B cell (primary cell): ENCODE measurements around the gene TTC28. TPM values are rescaled to one million over a fixed set of nuclear protein-coding genes. Genes with fewer than 3 reads are reported as not detected.

ENCODE experiments used
- ATAC-seq: fragments of 200-7000 bp; cut with Tn5 transposase; one replicate; pipeline ENCODE4 v1.10.0; 2021; ENCODE audit warnings: low read depth, mild to moderate bottlenecking, moderate number of reproducible peaks, moderate library complexity
- CTCF ChIA-PET: fragments of 350-600 bp; sonication (Branson Sonifier 250); formaldehyde crosslinking; loops from one replicate; lab custom pipeline; 2021; ENCODE audit warnings: antibody characterized with exemption, inconsistent platforms; lab: Charles Lee
- POLR2A ChIA-PET: fragments of 350-600 bp; sonication (Branson Sonifier 250); formaldehyde crosslinking; loops from one replicate; lab custom pipeline; 2021; ENCODE audit warnings: antibody characterized with exemption; lab: Charles Lee
- DNase-seq: peaks from one replicate; pipeline ENCODE4 v3.0.0; 2013
- H2AFZ ChIP-seq: 2 replicates; pipeline ENCODE4 v1.6.1; 2012; ENCODE audit warnings: mild to moderate bottlenecking, low read depth, low read length; ENCODE audit not compliant: insufficient read depth, poor library complexity, severe bottlenecking
- H3K27ac ChIP-seq, 2 donors: 1 replicate in 1 of 2; 2 replicates in 1 of 2; pipeline ENCODE4 v1.5.1; 2012 to 2013; ENCODE audit warnings: low read length in 2 of 2, mild to moderate bottlenecking in 2 of 2, moderate library complexity in 1 of 2
- H3K27me3 ChIP-seq, 4 experiments: fragments of 200-600 bp in 1 of 4; sonication (generic) in 1 of 4; replicated peaks in 1 of 4; 1 replicate in 2 of 4; 2 replicates in 2 of 4; pipeline versions ENCODE4 v1.6.1 to v1.7.0; 2013 to 2016; ENCODE audit warnings: low read length in 3 of 4, mild to moderate bottlenecking in 2 of 4, mixed read lengths in 1 of 4, moderate library complexity in 1 of 4; ENCODE audit not compliant: insufficient read depth in 4 of 4, control insufficient read depth in 3 of 4; ENCODE audit errors: control extremely low read depth in 1 of 4
- H3K36me3 ChIP-seq, 2 experiments: replicated peaks in 1 of 2; 1 replicate in 1 of 2; 2 replicates in 1 of 2; pipeline versions ENCODE4 v1.6.1 to v1.7.1; 2013; ENCODE audit warnings: low read length in 1 of 2; ENCODE audit not compliant: insufficient read depth in 2 of 2, control insufficient read depth in 1 of 2; ENCODE audit errors: control extremely low read depth in 1 of 2, extremely low read depth in 1 of 2
- H3K4me1 ChIP-seq, 2 donors: fragments of 200-600 bp in 1 of 2; sonication (generic) in 1 of 2; 1 replicate in 1 of 2; 2 replicates in 1 of 2; pipeline versions ENCODE4 v1.5.1 to v1.6.1; 2013 to 2017; ENCODE audit warnings: low read length in 2 of 2; ENCODE audit not compliant: control insufficient read depth in 2 of 2, insufficient read depth in 2 of 2
- H3K4me2 ChIP-seq: replicated peaks from 2 replicates; pipeline ENCODE3; 2012; ENCODE audit warnings: mild to moderate bottlenecking, low read depth, low read length; ENCODE audit not compliant: poor library complexity, severe bottlenecking
- H3K4me3 ChIP-seq, 5 experiments: fragments of 200-600 bp in 1 of 5; sonication (generic) in 1 of 5; 1 replicate in 3 of 5; 2 replicates in 2 of 5; pipeline versions ENCODE4 v1.5.1 to v1.7.0; 2011 to 2016; ENCODE audit warnings: low read length in 4 of 5, mild to moderate bottlenecking in 4 of 5, low read depth in 2 of 5, control low read depth in 1 of 5, moderate library complexity in 1 of 5; ENCODE audit not compliant: insufficient read depth in 1 of 5; ENCODE audit errors: control extremely low read depth in 1 of 5, extremely low read depth in 1 of 5
- H3K79me2 ChIP-seq: fragments of 200-600 bp; sonication (generic); one replicate; pipeline ENCODE4 v1.6.0; 2016; ENCODE audit warnings: low read length; ENCODE audit not compliant: control insufficient read depth, insufficient read depth
- H3K9ac ChIP-seq: fragments of 200-600 bp; sonication (generic); 2 replicates; pipeline ENCODE4 v1.6.1; 2017; ENCODE audit warnings: mild to moderate bottlenecking, low read length, moderate library complexity
- H3K9me3 ChIP-seq, 3 donors: one replicate each; pipeline versions ENCODE4 v1.6.1 to v1.7.1; 2013; ENCODE audit warnings: low read length in 2 of 3; ENCODE audit not compliant: control insufficient read depth in 2 of 3, insufficient read depth in 1 of 3; ENCODE audit errors: control extremely low read depth in 1 of 3
- H4K20me1 ChIP-seq: 2 replicates; pipeline ENCODE4 v1.6.0; 2012; ENCODE audit warnings: mild to moderate bottlenecking, low read length; ENCODE audit not compliant: insufficient read depth, control insufficient read depth, poor library complexity, severe bottlenecking
- H3K27ac Mint-ChIP-seq: one replicate; pipeline ENCODE4 v1.8.0; 2021; ENCODE audit warnings: mixed read lengths
- H3K27me3 Mint-ChIP-seq: one replicate; pipeline ENCODE4 v1.8.0; 2021; ENCODE audit warnings: mixed read lengths
- H3K4me1 Mint-ChIP-seq: one replicate; pipeline ENCODE4 v1.8.0; 2021; ENCODE audit warnings: mixed read lengths
- H3K4me3 Mint-ChIP-seq: one replicate; pipeline ENCODE4 v1.8.0; 2021; ENCODE audit warnings: mixed read lengths
- H3K9me3 Mint-ChIP-seq: one replicate; pipeline ENCODE4 v1.8.0; 2022; ENCODE audit warnings: mixed read lengths; ENCODE audit not compliant: insufficient read depth
- EZH2 ChIP-seq: IDR thresholded peaks from 2 replicates; pipeline ENCODE4 v1.6.1; 2012; ENCODE audit warnings: borderline replicate concordance, low read depth, mild to moderate bottlenecking, moderate library complexity, low read length; ENCODE audit not compliant: insufficient read depth, poor library complexity, severe bottlenecking
- WGBS: methylation state at CpG from one replicate; pipeline ENCODE4 v1.1.5; 2013; ENCODE audit warnings: missing lambda C conversion rate; ENCODE audit not compliant: insufficient coverage; 5-methylcytosine and 5-hydroxymethylcytosine counted together
- intact Hi-C: fragments of 100-400 bp; cut with micrococcal nuclease; formaldehyde crosslinking; loops from one replicate; pipeline ENCODE4 v1.10.0; 2022
- polyA plus RNA-seq: library from polyadenylated mRNA; depleted of rRNA; stranded (reverse); fragments of >200 nt; gene quantifications from 2 replicates; pipeline ENCODE4 v1.2.3, GENCODE V29; 2012
- total RNA-seq, 2 donors: library from RNA; stranded (reverse); fragments of 120-200 nt in 1 of 2; gene quantifications; 1 replicate in 1 of 2; 2 replicates in 1 of 2; pipeline versions ENCODE4 v1.2.3 to v1.2.4, GENCODE V29; 2013 to 2022
- TF ChIP-seq, protein P1 (sequence below): fragments of 200-600 bp; IDR thresholded peaks from one replicate; pipeline ENCODE4 v1.8.0; 2022; ENCODE audit warnings: antibody characterized with exemption, mild to moderate bottlenecking

Gene TTC28
- total and polyA plus RNA-seq, 2 donors (not counting 1 experiment from before 2014, with no cell fraction given), result 4.5 to 7.3 TPM

DNA sequence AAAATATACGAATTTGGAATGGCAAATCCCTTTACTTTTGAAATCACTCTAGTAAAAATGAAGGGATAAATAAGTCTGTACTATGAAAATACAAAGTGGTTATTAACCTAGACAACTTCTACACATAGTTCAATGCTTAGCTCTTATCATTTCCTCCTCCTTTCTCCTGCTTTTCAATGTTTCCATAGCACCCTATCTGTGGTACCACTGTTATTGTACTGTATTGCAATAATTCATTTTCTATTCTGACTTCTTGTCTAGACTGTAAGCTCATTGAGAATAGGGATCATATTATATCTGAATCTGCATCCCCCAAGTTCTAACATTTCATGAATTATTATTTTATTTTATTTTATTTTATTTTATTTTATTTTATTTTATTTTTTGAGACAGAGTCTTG, 251.4 kb downstream of the TTC28 start:
- no peak overlapping the region for H3K27ac ChIP-seq
- H3K4me1 Mint-ChIP-seq, result no peaks in the 10 kb centered on the region
- TF ChIP-seq, protein P1, sequence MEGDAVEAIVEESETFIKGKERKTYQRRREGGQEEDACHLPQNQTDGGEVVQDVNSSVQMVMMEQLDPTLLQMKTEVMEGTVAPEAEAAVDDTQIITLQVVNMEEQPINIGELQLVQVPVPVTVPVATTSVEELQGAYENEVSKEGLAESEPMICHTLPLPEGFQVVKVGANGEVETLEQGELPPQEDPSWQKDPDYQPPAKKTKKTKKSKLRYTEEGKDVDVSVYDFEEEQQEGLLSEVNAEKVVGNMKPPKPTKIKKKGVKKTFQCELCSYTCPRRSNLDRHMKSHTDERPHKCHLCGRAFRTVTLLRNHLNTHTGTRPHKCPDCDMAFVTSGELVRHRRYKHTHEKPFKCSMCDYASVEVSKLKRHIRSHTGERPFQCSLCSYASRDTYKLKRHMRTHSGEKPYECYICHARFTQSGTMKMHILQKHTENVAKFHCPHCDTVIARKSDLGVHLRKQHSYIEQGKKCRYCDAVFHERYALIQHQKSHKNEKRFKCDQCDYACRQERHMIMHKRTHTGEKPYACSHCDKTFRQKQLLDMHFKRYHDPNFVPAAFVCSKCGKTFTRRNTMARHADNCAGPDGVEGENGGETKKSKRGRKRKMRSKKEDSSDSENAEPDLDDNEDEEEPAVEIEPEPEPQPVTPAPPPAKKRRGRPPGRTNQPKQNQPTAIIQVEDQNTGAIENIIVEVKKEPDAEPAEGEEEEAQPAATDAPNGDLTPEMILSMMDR, result no peak
- TF ChIP-seq EZH2, result no peak
- no CpG with 5 or more reads among the region's 1 CpG for WGBS
- no peaks in the 10 kb centered on the region for H3K36me3 ChIP-seq
- H3K4me3 Mint-ChIP-seq, result no peak overlapping the region
- CTCF ChIA-PET, result no interaction called here
- no peak overlapping the region for H3K27ac Mint-ChIP-seq
- peaks cover 0 to 1% (median 0%) of the 10 kb centered on the region in 3 donors for H3K9me3 ChIP-seq
- no peaks in the 10 kb centered on the region for H4K20me1 ChIP-seq
- no peaks in the 10 kb centered on the region for H3K4me1 ChIP-seq
- H3K9ac ChIP-seq, result no peak overlapping the region
- peaks cover 0 to 4% (median 0%) of the 10 kb centered on the region in 4 experiments for H3K27me3 ChIP-seq
- H3K9me3 Mint-ChIP-seq, result no peaks in the 10 kb centered on the region
- intact Hi-C loops, result no loop called here
- POLR2A ChIA-PET, result no interaction called here
- no peak overlapping the region for H3K4me3 ChIP-seq
- DNase-seq (no peak), ATAC-seq (no peak)
- H3K27me3 Mint-ChIP-seq, result peaks cover 11% of the 10 kb centered on the region
- no peak overlapping the region for H2AFZ ChIP-seq
- H3K4me2 ChIP-seq, result no peak overlapping the region
- H3K79me2 ChIP-seq, result no peaks in the 10 kb centered on the region

DNA sequence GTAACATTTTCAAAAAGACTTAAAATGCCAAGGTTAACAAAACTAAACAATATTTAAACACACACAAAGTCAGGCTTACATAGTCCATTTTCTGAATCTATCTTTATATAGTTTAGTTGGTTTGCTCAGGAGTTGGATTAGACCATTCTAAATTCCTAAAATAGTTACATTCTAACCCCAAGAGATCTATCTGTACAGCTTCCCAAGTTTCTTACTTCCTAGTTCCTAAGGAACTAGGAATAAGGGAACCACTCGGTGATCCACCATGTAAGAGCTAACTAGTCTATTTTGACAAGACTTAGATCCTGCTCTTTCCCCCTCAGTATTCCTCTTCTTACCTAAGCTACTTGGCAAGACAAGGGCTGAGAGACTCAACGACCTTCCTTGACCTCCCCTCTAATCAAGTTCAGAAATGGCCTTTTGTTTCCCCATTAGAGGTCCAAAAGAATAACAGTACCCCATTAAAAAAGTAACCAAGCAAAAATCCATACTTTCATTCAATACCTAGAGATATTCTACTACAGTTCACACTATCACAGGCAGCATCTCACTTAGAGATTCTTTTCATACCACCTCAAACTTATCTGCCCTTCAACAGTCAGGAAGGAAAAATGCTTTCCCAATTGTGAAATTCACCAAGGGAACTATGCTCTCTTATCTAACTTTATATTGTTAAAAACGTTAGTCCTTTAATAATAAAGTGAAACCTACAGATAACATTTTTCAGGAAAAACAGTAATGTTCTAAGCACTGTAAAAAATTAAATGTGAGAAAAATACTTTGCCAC, 253.1 kb downstream of the TTC28 start:
- H3K9me3 ChIP-seq, result peaks cover 0 to 1% (median 0%) of the 10 kb centered on the region in 3 donors
- H3K27ac ChIP-seq, result no peak overlapping the region
- DNase-seq (no peak), ATAC-seq (no peak)
- H3K36me3 ChIP-seq, result no peaks in the 10 kb centered on the region
- CTCF ChIA-PET, result no interaction called here
- H3K27me3 ChIP-seq, result peaks cover 0 to 4% (median 0%) of the 10 kb centered on the region in 4 experiments
- no peaks in the 10 kb centered on the region for H3K9me3 Mint-ChIP-seq
- POLR2A ChIA-PET, result no interaction called here
- no peaks in the 10 kb centered on the region for H3K79me2 ChIP-seq
- no peak overlapping the region for H2AFZ ChIP-seq
- H3K4me1 Mint-ChIP-seq, result no peaks in the 10 kb centered on the region
- TF ChIP-seq EZH2, result no peak
- TF ChIP-seq, protein P1, result no peak
- intact Hi-C loops, result no loop called here
- WGBS, result 90% methylated on average over 2 of the region's 3 CpGs
- H3K27ac Mint-ChIP-seq, result no peak overlapping the region
- no peaks in the 10 kb centered on the region for H4K20me1 ChIP-seq
- peaks cover 7% of the 10 kb centered on the region for H3K27me3 Mint-ChIP-seq
- no peaks in the 10 kb centered on the region for H3K4me1 ChIP-seq
- H3K9ac ChIP-seq, result no peak overlapping the region
- no peak overlapping the region for H3K4me2 ChIP-seq
- no peak overlapping the region for H3K4me3 ChIP-seq
- no peak overlapping the region for H3K4me3 Mint-ChIP-seq
